CD1c-positive myeloid dendritic cell (primary cell): ENCODE data around the gene BCAP29.

Experiments used
- DNase-seq: peaks from one replicate; pipeline ENCODE4 v3.0.0-alpha.2; 2016; ENCODE audit errors: extremely low spot score

Gene BCAP29

GRCh38 chr7:107666790-107667189 lies 86.7 kb downstream of the BCAP29 start:
- no peak for DNase-seq

GRCh38 chr7:107667341-107667740 lies 87.3 kb downstream of the BCAP29 start:
- no peak for DNase-seq

- no peak for DNase-seq
These were observed 88.2 kb downstream of the BCAP29 start for GRCh38 chr7:107668296-107668695.
